D341Med (cell line): ENCODE data around the gene CCDC144A.
"Not testable (repeated sequence)": the region's sequence is repeated elsewhere in the genome, so short reads cannot be mapped to it uniquely, and the experiment has no call there.

ENCODE experiments used
- DNase-seq: peaks from one replicate; pipeline ENCODE4 v3.0.0; 2012; ENCODE audit warnings: low spot score

Gene CCDC144A, protein sequence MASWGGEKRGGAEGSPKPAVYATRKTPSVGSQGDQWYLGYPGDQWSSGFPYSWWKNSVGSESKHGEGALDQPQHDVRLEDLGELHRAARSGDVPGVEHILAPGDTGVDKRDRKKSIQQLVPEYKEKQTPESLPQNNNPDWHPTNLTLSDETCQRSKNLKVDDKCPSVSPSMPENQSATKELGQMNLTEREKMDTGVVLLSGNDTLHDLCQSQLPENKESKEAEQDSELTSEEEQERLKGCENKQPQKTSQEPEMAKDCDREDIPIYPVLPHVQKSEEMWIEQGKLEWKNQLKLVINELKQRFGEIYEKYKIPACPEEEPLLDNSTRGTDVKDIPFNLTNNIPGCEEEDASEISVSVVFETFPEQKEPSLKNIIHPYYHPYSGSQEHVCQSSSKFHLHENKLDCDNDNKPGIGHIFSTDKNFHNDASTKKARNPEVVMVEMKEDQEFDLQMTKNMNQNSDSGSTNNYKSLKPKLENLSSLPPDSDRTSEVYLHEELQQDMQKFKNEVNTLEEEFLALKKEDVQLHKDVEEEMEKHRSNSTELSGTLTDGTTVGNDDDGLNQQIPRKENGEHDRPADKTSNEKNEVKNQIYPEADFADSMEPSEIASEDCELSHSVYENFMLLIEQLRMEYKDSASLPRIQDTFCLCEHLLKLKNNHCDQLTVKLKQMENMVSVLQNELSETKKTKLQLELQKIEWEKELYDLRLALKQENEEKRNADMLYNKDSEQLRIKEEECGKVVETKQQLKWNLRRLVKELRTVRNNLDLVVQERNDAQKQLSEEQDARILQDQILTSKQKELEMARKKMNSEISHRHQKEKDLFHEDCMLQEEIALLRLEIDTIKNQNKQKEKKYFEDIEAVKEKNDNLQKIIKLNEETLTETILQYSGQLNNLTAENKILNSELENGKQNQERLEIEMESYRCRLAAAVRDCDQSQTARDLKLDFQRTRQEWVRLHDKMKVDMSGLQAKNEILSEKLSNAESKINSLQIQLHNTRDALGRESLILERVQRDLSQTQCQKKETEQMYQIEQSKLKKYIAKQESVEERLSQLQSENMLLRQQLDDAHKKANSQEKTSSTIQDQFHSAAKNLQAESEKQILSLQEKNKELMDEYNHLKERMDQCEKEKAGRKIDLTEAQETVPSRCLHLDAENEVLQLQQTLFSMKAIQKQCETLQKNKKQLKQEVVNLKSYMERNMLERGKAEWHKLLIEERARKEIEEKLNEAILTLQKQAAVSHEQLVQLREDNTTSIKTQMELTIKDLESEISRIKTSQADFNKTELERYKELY (N-terminal part only)

DNA sequence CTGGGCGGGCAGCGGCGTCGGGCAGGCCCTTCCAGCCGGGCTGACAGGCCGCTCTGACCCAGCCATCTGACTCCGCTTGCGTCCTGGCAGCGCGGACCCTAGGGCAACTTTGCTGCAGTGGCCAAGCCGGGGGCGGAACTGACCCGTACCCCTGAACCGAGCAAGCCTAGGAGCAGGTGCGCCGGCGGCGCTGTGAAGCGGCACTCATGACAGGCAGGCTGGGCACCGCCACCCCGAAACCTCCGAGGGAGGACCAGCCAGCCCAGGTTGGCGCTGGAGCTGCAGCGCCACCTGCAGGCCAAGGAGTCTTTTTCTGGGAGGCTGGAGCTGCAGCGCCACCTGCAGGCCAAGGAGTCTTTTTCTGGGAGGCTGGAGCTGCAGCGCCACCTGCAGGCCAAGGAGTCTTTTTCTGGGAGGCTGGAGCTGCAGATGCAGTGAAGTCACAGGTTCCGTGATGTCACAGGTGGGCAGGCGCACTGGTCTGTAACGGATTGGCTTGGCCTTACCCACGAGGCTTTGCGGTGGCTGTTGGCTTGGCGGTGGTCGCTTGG is at the start of gene CCDC144A:
Gene CCDC144A (plus strand): TSS at position 511 of the 551 bp plus-strand sequence. CDS start 160 bp downstream, outside the sequence.
- DNase-seq, result peak; percentile 40

DNA sequence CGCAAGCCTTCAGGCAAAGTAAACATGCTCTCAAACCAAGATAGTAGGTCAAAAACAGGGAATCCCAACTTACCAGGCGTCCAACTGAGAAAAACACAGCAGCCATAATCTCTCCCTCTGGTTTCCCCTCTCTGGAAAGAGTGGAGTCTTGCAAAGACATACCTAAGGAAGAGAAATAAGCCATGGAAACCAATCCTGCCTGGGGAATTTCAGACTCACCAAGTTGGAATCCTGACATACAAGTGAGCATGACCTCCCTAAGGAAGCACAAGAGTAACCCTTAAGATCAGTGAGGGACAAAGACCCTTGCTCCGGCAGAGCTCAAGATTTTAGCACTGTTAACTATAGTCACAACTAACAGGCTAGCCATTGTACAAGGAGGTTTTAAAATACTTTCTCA is 40.5 kb upstream of the CCDC144A start:
- DNase-seq, result no peak

DNA sequence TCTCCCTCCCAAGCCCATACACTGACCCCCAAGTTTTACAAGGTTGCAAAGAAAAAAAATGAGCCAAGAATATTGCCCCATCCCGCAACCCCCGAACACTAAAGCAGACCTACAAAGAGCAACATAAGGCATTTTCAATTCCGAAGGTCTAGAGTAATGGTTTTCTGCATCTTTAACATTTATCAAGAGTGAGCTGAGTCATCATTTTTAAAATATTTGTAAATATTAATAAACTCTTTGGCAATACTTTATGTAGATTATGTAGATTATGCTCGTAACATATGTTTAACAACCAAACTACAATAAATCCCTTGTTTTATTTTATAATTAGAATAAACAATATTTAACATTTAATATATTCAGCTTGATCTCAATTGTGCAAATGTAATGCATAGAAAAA is 37.8 kb upstream of the CCDC144A start:
- DNase-seq, result no peak

DNA sequence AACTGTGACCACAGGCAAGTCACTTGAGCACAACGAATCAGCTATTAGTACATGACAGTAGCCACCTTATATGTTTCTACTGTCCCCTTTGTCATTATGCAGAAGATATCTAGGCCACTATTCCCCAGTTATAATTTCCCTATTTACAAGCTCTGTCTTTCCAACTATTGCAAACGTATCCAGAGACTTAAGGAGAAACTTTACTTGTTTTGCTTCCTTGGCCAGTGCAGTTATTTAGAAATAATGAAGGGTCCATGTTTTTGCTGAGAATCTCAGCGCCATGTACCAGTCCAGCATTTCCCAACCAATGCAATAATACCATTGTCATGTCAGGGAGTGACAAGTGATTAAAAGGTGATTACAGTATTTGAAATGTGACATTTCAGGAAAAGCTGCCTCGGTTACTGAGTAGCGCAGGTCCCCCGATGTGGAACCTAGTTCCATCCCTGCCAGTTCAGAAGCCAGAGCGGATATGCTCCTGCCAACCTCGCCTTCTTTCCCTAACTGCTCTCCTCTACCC is 37.1 kb upstream of the CCDC144A start:
- DNase-seq, result no peak

DNA sequence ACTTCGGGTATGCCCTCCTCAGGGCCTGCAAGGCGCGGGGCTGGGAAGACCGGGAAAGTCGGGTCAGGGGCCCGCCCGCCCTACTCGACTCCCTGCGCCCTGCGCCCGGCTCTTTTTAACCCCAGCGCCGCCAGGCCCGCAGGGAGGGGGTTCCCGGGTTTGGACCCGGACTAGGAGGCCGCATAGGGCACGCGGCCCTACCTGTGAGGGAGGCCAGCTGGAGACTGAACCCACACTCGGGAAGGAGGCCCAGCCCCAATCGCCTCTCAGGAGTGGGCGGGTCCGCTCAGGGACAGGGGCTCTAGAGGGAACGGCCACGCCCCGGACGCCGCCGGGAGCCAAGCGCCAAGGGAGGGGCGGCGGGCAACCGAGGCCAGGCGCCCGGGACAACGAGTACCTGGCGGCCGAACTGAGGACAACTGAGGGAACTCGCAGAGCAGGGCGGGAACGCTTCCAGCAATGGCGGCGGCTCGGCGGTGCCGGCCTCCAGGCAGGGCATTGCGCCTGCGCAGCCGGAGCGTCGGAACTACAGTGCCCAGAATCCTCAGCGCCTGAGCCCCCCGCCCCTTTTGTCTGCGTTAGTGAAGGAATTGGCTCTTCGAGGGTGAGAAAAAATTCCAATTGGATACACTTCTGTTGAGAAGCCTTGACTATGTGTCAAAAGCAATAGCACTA is 36.5 kb upstream of the CCDC144A start, which contains the start of gene ZNF624:
Gene ZNF624 (minus strand): TSS at position 484 of the 675 bp plus-strand sequence.
- DNase-seq, result peak; percentile 92

DNA sequence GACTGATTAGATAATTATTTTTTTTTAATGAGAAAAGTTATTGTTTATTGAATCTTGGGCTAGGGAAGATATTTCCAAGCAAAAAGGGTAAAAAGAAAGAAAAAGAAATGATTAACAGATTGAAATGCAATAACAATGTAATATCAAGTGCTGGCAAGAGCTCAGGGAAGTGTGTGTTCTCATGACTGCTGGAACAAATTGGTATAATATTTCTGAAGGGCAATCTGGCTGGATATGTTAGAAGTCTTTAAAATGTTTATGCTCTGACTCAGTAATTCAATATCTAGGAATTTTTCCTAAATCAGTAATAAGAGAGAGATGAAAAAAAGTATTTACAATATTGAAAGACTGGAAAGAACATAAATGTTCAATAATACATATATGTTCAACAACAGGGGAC is 28.8 kb upstream of the CCDC144A start:
- no peak for DNase-seq

DNA sequence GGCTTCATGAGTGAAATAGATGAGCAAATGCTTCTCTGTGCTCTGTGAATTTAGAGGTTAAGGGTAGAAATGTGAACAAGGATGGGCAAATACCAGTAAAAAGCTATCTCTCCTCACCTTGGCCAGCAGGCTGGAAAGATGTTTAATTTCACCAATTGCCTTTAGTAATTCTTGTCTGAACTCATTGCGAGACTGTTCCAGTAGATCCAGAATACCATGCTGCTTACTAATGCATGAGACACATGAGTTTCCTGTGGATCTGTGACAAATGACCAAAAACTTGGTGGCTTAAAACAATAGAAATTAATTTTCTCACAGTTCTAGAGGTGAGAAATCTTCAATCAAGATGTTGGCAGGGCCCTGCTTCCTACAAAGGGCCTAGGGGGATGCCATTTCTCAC is 27.1 kb upstream of the CCDC144A start:
- DNase-seq, result no peak

DNA sequence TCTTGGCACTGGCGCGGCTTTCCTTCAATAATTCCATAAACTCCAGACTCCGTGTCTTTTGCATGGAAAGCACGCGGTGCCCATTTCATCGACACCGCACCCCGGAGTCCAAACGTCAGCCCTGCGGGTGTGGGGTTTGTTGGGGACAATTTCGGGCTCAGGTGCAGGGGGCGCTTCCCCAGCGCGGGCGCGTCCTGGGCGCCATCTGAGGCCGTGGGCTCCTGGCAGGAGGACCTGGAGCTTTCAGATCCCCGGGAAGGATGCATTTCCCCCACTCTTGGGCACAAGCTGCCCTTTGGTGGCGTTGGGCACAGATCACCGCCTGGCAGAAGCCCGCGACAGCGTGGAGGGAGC is 23.5 kb upstream of the CCDC144A start:
- not testable (repeated sequence) for DNase-seq

DNA sequence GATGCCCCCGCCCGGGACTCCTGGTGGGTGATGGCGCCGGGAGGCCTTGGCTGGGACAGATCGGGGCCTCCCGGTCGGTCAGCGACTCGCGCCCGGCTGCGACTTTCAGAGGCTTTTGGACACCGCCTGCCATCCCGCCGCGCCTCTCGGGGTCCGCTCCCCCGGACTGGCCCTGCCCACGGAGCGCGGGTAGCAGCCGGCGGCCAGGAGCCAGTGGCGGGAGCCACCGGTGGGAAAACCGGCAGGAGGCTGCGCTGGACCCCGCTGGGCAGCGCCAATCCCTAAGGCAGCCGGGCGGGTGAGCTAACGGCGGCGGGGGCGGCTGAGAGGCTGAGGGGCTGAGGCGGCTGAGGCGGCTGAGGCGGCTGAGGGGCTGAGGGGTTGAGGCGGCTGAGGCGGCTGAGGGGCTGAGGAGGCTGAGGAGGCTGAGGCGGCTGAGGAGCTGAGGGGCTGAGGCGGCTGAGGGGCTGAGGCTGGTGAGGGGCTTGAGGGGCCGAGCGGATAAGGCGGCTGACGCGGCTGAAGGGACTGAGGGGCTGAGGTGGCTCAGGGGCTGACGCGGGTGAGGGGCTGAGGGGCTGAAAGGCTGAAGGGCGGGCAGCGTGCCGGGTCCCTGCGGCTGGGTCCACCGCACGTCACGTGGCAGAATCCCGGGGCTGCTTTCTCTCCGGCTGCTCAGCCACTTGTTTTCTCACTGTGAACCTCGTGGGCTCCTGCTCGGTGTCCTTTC is 23.0 kb upstream of the CCDC144A start:
- DNase-seq, result peak; percentile 27

DNA sequence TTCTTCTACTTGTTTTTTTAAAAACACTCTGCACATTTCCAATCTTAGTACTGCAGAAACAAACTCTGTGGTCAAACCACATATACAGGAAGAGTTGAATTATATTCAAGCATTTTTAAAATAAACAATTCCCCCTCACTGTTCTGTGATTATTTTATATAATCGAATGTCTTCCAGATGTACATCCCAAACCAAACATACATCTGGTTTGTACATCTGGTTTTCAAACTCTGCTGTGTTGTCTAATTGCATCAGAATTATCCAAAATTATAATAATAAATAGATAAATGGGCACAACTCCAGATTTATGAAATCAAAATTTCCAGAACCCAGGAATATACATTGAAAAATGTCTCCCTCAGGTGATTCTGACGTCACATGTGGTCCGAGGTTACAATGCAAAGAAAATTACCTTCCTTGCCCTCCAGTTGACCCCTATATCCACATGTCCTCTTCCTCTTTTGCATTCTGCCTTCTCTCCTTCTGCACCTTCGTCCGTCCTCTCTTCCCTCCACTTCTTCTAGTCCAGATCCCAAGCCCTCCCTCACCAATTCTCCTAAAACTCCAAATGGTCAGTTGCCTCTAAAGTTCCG is 13.3 kb upstream of the CCDC144A start:
- no peak for DNase-seq

DNA sequence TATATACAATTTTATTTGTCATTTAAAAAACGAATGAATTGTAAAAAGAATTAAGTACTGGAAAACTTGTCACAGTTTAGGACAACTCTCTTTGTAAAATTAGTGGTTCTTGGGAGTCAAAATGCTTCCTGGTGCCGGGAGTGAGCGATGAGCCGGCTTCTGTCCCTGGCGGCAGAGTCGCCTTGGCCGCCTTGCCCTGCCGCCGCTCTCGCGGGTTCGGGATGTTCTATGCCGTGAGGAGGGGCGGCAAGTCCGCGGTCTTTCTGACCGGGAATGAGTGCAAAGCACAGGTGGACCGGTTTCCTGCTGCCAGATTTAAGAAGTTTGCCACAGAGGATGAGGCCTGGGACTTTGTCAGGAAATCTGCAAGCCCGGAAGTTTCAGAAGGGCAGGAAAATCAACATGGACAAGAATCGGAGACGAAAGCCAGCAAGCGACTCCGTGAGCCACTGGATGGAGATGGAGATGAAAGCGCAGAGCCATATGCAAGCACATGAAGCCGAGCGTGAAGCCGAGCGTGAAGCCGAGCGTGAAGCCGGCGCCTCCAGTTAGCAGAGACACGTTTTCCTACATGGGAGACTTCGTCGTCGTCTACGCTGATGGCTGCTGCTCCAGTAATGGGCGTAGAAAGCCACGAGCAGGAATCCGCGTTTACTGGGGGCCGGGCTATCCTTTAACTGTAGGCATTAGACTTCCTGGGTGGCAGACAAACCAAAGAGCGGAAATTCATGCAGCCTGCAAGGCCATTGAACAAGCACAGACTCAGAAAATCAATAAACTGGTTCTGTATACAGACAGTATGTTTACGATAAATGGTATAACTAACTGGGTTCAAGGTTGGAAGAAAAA is 6.5 kb upstream of the CCDC144A start:
- DNase-seq, result not testable (repeated sequence)

DNA sequence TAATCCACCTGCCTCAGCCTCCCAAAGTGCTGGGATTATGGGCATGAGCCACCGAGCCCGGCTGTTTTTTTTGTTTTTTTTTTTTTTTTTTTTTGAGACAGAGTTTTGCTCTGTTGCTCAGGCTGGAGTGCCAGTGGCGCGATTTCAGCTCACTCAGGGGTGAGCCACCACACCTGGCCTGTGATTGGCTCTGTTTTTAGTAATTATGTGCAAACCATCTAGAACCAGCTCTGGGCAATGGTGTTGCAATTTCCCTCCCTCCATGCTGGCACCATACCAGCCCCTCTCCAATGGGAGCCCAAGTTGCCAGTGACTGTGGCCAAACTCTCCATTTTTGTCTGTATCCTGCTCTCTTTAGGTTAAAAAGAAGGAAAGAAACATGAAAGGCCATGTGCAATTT is 4.0 kb upstream of the CCDC144A start:
- not testable (repeated sequence) for DNase-seq

DNA sequence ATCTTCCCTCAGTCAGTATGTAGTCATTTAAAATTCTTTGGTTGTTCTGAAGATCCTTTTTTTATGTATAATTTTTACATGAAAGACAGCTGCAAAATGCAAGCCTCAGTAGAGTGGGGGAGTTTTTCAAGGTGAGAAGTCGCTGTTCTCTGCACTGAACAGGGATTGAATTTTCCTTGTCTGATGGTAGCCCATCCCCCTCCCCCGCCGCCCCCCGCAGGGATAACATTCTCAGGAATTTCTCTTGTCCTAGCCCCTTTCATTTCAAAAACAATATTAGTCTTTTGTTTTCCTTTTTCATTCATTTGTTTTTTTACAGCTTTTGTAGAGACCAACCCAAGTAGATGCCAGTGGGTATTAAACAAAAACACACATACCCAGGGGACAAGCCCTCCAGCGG is 2.9 kb upstream of the CCDC144A start:
- DNase-seq, result not testable (repeated sequence)

DNA sequence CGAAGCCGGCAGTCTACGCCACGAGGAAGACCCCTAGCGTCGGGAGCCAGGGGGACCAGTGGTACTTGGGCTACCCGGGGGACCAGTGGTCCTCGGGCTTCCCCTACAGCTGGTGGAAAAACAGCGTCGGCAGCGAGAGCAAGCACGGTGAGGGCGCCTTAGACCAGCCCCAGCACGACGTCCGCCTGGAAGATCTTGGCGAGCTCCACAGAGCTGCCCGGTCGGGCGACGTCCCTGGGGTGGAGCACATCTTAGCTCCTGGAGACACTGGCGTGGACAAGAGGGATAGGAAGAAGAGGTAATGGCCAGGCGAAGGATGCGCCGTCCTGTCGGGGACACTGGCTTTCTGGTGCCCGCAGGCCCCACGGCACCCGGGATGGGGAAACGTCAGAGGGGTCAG is 406 bp downstream of the CCDC144A start:
- not testable (repeated sequence) for DNase-seq

DNA sequence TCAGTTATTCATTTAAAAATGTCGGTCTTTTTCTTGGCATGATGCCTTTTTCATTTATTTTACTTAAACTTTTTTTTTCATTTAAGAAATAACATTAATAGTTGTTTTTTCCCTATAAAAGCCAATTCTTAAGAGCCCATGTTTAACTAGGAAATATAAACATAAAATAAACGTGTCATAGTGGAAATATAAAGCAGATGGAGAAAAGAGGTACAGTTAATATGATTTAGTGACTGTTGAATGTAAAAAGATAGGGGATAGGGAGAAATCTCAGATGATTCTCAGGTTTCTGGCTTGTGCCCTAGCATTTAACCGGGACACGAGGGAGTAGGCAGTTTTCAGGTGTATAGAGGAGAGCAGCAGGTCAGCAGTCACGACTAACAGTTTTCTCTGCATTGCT is 7.6 kb downstream of the CCDC144A start:
- not testable (repeated sequence) for DNase-seq

DNA sequence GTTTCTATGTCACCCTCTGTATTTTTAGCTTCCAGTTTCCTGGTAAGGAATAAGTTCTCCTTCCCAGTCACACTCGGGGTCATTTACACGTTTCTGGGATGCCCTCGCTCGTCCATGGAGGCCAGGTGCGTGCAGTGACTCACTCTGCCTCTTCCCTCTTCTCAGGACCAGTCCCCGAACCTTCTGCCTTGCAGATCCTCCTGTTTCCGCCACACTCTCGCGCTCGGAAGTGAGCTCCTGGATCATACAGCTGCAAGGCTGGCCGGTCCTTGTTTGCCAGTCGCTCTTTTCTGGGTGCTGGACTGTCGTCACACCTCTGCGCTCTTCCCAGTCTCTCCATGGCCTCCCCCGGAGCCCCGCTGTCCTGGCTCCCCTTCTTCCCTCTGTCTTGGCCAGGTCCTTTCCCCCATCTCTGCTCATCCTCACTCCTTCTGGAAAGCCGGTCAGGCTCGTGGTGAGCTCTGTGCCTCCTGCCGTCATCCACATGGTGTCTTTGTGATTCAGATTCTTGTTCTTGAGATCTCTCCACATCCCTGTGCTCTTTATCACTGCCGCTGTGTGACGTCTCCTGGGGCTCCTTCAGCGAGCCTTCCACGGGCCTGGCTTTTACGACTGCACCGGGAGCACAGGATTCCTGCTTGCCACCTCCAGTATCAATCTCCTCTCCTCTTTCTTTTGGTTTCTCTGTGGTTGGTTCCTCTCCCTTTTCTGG is 55.6 kb downstream of the CCDC144A start:
- DNase-seq, result not testable (repeated sequence)

DNA sequence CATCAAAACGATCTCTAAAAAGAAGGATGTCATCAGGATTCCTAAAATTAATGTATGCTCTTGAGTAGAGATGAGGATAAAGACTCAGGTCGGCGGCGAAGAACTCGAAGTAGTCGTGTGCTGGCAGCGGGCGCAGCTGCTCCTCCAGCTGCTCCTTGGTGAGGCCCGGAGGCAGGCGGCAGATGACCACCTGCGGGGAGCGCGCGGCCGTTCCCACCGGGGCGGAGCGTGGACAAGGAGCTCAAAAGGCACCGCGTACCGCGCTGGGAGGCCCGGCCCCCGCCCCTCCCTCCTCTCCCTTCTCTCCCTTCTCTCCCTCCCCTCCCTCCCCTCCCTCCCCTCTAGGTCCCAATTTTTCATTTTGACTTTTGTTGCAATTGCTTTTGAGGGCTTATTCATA is 56.5 kb downstream of the CCDC144A start:
- not testable (repeated sequence) for DNase-seq

DNA sequence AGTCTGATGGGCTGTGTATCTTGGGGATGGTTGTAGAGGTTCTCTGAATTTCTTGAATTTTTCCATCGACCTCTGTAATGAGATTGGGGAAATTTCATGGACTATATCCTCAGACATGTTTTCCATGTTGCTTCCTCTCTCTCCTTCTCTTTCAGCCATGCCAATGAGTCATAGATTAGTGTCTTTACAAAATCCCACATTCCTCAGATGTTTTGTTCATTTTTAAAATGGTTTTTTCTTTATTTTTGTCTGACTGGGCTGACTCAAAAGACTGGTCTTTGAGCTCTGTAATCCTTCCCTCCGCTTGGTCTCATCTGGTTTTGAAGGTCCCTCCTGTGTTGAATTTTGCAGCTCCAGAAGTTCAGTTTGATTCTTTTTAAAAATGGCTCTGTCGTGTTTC is 60.5 kb downstream of the CCDC144A start:
- not testable (repeated sequence) for DNase-seq
